Aorta (tissue), 5 donors: ENCODE measurements around the gene PYCARD. TPM values are rescaled to one million over a fixed set of nuclear protein-coding genes. Genes with fewer than 3 reads are reported as not detected.
A peak's percentile ranks its signal among the peaks of the same experiment; 100 is the strongest.

Experiments
- ATAC-seq: fragments of 200-7000 bp; cut with Tn5 transposase; one replicate; pipeline ENCODE4 v1.9.1; 2022; ENCODE audit warnings: moderate library complexity; ENCODE audit not compliant: low FRiP score
- DNase-seq, 2 donors: peaks; one replicate each; pipeline ENCODE4 v3.0.0-alpha.2; 2020
- H3K27ac ChIP-seq, 2 donors: one replicate each; pipeline ENCODE4 v1.5.1; 2013; ENCODE audit warnings: low read length in 2 of 2, mild to moderate bottlenecking in 2 of 2, moderate library complexity in 2 of 2, control low read depth in 1 of 2, inconsistent platforms in 1 of 2, low read depth in 1 of 2
- H3K27me3 ChIP-seq, 2 donors: one replicate each; pipeline ENCODE4 v1.6.1; 2013; ENCODE audit warnings: control low read depth in 1 of 2, low read length in 1 of 2, mild to moderate bottlenecking in 1 of 2, moderate library complexity in 1 of 2; ENCODE audit not compliant: insufficient read depth in 2 of 2, control insufficient read depth in 1 of 2
- H3K36me3 ChIP-seq, 2 donors: one replicate each; pipeline ENCODE4 v1.6.1; 2013; ENCODE audit warnings: control low read depth in 1 of 2, low read length in 1 of 2, mild to moderate bottlenecking in 1 of 2; ENCODE audit not compliant: insufficient read depth in 2 of 2, control insufficient read depth in 1 of 2
- H3K4me1 ChIP-seq, 2 donors: one replicate each; pipeline ENCODE4 v1.6.1; 2013; ENCODE audit warnings: low read length in 2 of 2, control low read depth in 1 of 2, mild to moderate bottlenecking in 1 of 2, moderate library complexity in 1 of 2; ENCODE audit not compliant: insufficient read depth in 2 of 2, control insufficient read depth in 1 of 2
- H3K4me3 ChIP-seq, 2 donors: one replicate each; pipeline ENCODE4 v1.5.1; 2013; ENCODE audit warnings: low read length in 2 of 2, control low read depth in 1 of 2, mild to moderate bottlenecking in 1 of 2
- H3K9me3 ChIP-seq: one replicate; pipeline ENCODE4 v1.6.1; 2013; ENCODE audit warnings: mild to moderate bottlenecking, low read length; ENCODE audit not compliant: control insufficient read depth
- WGBS, 2 donors: extraction: QIAGEN DNeasy Blood & Tissue Kit; methylation state at CpG; one replicate each; pipeline ENCODE4 v1.1.7; 2013; 5-methylcytosine and 5-hydroxymethylcytosine counted together
- intact Hi-C, 2 donors: fragments of 100-400 bp; cut with DNase I; formaldehyde crosslinking; loops; one replicate each; pipeline versions ENCODE4 v1.14.2 to v1.15.0; 2022
- polyA plus RNA-seq, 2 donors: library from polyadenylated mRNA; stranded (reverse); fragments of 200-250 nt; gene quantifications; one replicate each; pipeline ENCODE4 v1.2.3, GENCODE V29; 2013
- total RNA-seq, 2 donors: library from RNA; stranded (reverse); fragmentation: NEBNext Ultra II Directional; extraction: Animal tissue kit (Norgen Biotek cat#: 25700); gene quantifications; one replicate each; pipeline ENCODE4 v1.2.1, GENCODE V29; 2021
- donor health status: healthy with polysubstance abuse.
- donor health status: Bipolar disorder and iron deficiency.
- donor health status: DM: no; HTN: no; CAD: no.
- donor health status: DM: no; HTN: no; CAD: no.
- donor health status: DM: yes; HTN: yes; CAD: no.

The PYCARD gene
- total and polyA plus RNA-seq, 4 donors: 13.3 to 52.7 (median 19.3) TPM

- 20 to 21% methylated on average over 8 of the region's 8 CpGs for WGBS, 2 donors
- peak in 1 of 2 donors; percentile 75 for DNase-seq
- no peaks in the 10 kb centered on the region for H3K36me3 ChIP-seq
- intact Hi-C loops: no loop called here
- no peak overlapping the region for H3K27ac ChIP-seq
- no peak overlapping the region for H3K4me3 ChIP-seq
- no peaks in the 10 kb centered on the region for H3K27me3 ChIP-seq
- no peak for ATAC-seq
- H3K9me3 ChIP-seq: no peaks in the 10 kb centered on the region
- H3K4me1 ChIP-seq: no peaks in the 10 kb centered on the region
Observed at GRCh38 chr16:31157136-31157535, 45.4 kb downstream of the PYCARD start.

Other genes with a start within 250 kb of the PYCARD start
- 10 to 100 TPM; 16.4 to 19.7 TPM for gene SETD1A, start 245.0 kb downstream of the PYCARD start, total RNA-seq
- gene SETD1A, start 245.0 kb downstream of the PYCARD start, polyA plus RNA-seq: 1 to 10 TPM; 4.4 to 9.7 TPM
- 10 to 100 TPM; 13.6 to 31.3 TPM for gene HSD3B7, start 217.6 kb downstream of the PYCARD start, total RNA-seq
- 10 to 100 TPM in 1 of 2 donors, 1 to 10 TPM in 1; 8.6 to 10.4 TPM for gene HSD3B7, start 217.6 kb downstream of the PYCARD start, polyA plus RNA-seq
- gene STX1B, start 192.1 kb downstream of the PYCARD start, total RNA-seq: under 1 TPM; 0.84 to 0.93 TPM
- gene STX1B, start 192.1 kb downstream of the PYCARD start, polyA plus RNA-seq: 1 to 10 TPM in 1 of 2 donors, under 1 TPM in 1; 0.13 to 2.2 TPM
- 10 to 100 TPM; 73.5 to 88.6 TPM for gene STX4, start 169.2 kb downstream of the PYCARD start, total RNA-seq
- gene STX4, start 169.2 kb downstream of the PYCARD start, polyA plus RNA-seq: 100 to 1,000 TPM in 1 of 2 donors, 10 to 100 TPM in 1; 52.8 to 121 TPM
- 10 to 100 TPM in 1 of 2 donors, 1 to 10 TPM in 1; 7.4 to 10.3 TPM for gene ZNF668, start 128.5 kb downstream of the PYCARD start, total RNA-seq
- 1 to 10 TPM; 6.0 to 6.6 TPM for gene ZNF668, start 128.5 kb downstream of the PYCARD start, polyA plus RNA-seq
- gene ZNF646, start 128.3 kb downstream of the PYCARD start, total RNA-seq: 10 to 100 TPM; 12.6 to 15.0 TPM
- 1 to 10 TPM; 1.6 to 4.7 TPM for gene ZNF646, start 128.3 kb downstream of the PYCARD start, polyA plus RNA-seq
- gene PRSS53, start 113.8 kb downstream of the PYCARD start, total RNA-seq: 1 to 10 TPM; 2.4 to 6.0 TPM
- gene PRSS53, start 113.8 kb downstream of the PYCARD start, polyA plus RNA-seq: 10 to 100 TPM in 1 of 2 donors, 1 to 10 TPM in 1; 3.6 to 12.9 TPM
- 100 to 1,000 TPM in 1 of 2 donors, 10 to 100 TPM in 1; 75.7 to 109 TPM for gene VKORC1, start 108.0 kb downstream of the PYCARD start, total RNA-seq
- gene VKORC1, start 108.0 kb downstream of the PYCARD start, polyA plus RNA-seq: 100 to 1,000 TPM; 143 to 206 TPM
- gene BCKDK, start 94.4 kb downstream of the PYCARD start, total RNA-seq: 10 to 100 TPM; 28.6 to 37.2 TPM
- 10 to 100 TPM; 16.7 to 32.0 TPM for gene BCKDK, start 94.4 kb downstream of the PYCARD start, polyA plus RNA-seq
- gene KAT8, start 85.1 kb downstream of the PYCARD start, total RNA-seq: 10 to 100 TPM; 51.6 to 61.1 TPM
- 10 to 100 TPM; 24.3 to 65.7 TPM for gene KAT8, start 85.1 kb downstream of the PYCARD start, polyA plus RNA-seq
- gene PRSS8, start 67.0 kb downstream of the PYCARD start, total RNA-seq: not detected
- 10 to 100 TPM in 1 of 2 donors, under 1 TPM in 1; 0.77 to 11.9 TPM for gene PRSS8, start 67.0 kb downstream of the PYCARD start, polyA plus RNA-seq
- 1 to 10 TPM; 3.5 to 8.8 TPM for gene PRSS36, start 52.7 kb downstream of the PYCARD start, total RNA-seq
- gene PRSS36, start 52.7 kb downstream of the PYCARD start, polyA plus RNA-seq: 1 to 10 TPM; 4.2 to 5.1 TPM
- 100 to 1,000 TPM; 243 to 254 TPM for gene FUS, start 22.6 kb downstream of the PYCARD start, total RNA-seq
- gene FUS, start 22.6 kb downstream of the PYCARD start, polyA plus RNA-seq: 100 to 1,000 TPM in 1 of 2 donors, 10 to 100 TPM in 1; 95.7 to 329 TPM
- under 1 TPM in 1 of 2 donors, not detected in 1; 0.24 TPM for gene TRIM72, start 11.4 kb upstream of the PYCARD start, total RNA-seq
- under 1 TPM in 1 of 2 donors, not detected in 1; 0.05 TPM for gene TRIM72, start 11.4 kb upstream of the PYCARD start, polyA plus RNA-seq
- not detected for gene PYDC1, start 14.4 kb upstream of the PYCARD start, total RNA-seq
- not detected for gene PYDC1, start 14.4 kb upstream of the PYCARD start, polyA plus RNA-seq
- gene ITGAM, start 57.2 kb upstream of the PYCARD start, total RNA-seq: 10 to 100 TPM; 15.7 to 40.1 TPM
- 1 to 10 TPM in 1 of 2 donors, under 1 TPM in 1; 0.74 to 6.9 TPM for gene ITGAM, start 57.2 kb upstream of the PYCARD start, polyA plus RNA-seq
- 10 to 100 TPM; 25.0 to 27.0 TPM for gene ITGAX, start 152.4 kb upstream of the PYCARD start, total RNA-seq
- 1 to 10 TPM in 1 of 2 donors, under 1 TPM in 1; 0.79 to 5.1 TPM for gene ITGAX, start 152.4 kb upstream of the PYCARD start, polyA plus RNA-seq
- gene ITGAD, start 190.6 kb upstream of the PYCARD start, total RNA-seq: under 1 TPM; 0.45 to 0.54 TPM
- under 1 TPM in 1 of 2 donors, not detected in 1; 0.63 TPM for gene ITGAD, start 190.6 kb upstream of the PYCARD start, polyA plus RNA-seq
- gene COX6A2, start 225.6 kb upstream of the PYCARD start, total RNA-seq: 1 to 10 TPM in 1 of 2 donors, not detected in 1; 3.0 TPM
- 10 to 100 TPM in 1 of 2 donors, not detected in 1; 10.6 TPM for gene COX6A2, start 225.6 kb upstream of the PYCARD start, polyA plus RNA-seq
- gene ZNF843, start 240.0 kb upstream of the PYCARD start, total RNA-seq: 1 to 10 TPM in 1 of 2 donors, under 1 TPM in 1; 0.68 to 1.9 TPM
- gene ZNF843, start 240.0 kb upstream of the PYCARD start, polyA plus RNA-seq: 1 to 10 TPM in 1 of 2 donors, under 1 TPM in 1; 0.50 to 1.0 TPM